NCI-H146 treated with DMSO at 0.1 percent for 48 hours (cell line): ENCODE results near the gene WNK1.

Source experiments
- DNase-seq: peaks from one replicate; lab custom pipeline; 2025; ENCODE audit not compliant: unreplicated experiment; lab: John Stamatoyannopoulos, UW

WNK1 gene

DNA sequence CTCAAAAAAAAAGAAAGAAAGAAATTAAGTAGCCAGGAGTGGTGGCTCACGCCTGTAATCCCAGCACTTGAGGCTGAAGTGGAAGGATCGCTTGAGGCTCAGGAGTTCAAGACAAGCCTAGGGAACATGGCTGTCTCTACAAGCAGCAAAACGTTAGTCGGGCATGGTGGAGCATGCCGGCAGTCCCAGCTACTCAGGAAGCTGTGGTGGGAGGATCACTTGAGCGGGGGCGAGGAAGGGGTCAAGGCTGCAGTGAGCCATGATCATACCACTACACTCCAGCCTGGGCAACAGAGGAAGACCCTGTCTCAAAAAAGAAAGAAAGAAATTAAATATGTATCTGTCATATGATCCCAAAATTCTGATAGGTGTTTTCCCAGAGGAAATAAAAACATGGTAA is 191.8 kb downstream of the WNK1 start:
- no peak for DNase-seq

DNA sequence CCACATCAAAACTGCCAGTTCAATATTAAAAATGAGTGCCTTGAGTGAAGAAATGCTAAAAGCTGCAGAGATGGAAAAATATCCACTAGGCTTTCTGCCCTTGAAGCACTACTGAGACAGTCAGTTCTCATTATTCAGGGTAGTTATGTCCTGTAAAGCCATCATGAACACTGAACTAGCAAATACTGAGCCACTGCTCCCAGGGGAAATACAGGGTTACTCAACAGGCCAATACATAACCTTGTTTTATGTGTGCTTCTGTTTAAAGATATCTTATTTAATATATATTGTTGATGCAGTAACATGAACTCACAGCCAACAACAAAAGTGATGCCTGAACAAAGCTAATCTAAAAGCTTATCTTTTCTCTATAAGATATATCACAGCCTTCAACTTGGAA is 193.8 kb downstream of the WNK1 start:
- DNase-seq: no peak

DNA sequence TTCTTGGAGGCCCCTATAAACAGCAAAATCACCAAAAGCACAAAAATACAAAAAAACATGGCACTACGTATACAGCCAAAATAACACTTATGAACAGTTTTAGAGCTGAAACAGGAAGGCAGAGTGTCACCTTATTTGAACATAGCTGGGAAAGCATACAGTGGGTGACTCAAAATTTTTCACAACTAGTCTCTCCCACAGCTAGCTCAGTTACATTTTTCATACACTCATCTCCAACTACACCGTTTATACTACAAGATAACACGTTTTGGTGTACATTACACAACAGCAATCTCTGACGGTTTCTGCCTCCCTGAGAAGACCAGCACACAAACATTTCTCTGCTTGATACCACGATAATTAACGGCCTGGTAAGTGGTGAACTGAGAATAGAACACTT is 194.3 kb downstream of the WNK1 start:
- DNase-seq: no peak

DNA sequence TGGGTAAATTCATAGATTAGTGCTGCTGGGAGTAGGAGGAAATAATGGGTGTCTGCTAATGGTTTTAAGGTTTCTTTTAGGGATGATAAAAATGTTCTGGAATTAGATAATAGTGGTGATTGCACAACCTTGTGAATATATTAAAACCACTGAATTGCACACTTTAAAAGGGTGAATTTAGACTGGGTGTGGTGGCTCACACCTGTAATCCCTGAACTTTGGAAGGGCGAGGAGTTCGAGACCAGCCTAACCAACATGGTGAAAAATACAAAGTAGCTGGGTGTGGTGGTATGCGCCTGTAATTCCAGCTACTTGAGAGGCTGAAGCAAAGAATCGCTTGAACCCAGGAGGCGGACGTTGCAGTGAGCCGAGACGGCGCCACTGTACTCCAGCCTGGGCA is 195.9 kb downstream of the WNK1 start:
- DNase-seq: no peak

DNA sequence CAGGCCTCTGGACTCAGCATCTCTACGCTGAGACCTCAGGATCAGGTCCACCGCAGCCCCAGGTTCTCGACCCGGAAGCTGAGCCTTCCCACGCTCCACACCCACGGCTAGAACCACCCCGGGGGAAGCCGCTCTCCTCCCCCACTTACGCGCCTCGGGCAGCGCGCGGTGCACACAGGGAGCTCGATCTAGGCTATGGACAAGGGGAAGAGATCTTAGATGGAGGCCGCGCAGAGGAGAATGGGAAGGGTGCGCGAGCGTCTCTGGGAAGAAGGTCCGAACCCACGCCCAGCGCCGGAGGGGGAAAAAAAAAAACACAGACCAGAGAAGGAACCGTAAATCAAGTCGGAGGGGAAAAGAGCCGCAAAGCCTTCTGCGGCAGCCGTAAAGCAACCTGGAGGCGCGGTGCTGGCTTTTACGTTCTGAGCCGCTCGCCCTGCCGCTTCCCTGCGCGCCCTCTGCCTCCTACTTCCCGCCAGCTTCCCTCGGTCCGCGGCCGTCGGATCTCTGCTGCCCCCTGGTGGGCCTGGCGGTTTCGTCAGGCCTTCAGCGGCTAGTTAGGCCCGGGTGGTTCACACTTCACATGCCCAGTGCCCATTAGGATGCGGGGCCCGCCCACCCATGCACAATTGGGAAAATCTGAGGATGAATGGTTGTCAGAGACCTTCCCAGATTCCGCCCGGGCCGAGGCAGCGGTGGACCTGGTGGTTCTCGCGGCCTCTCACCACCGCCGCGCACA is 197.2 kb downstream of the WNK1 start, which contains the start of gene RAD52:
TSS of gene RAD52 (minus strand) at position 242 of the 739 bp plus-strand sequence. CDS start 16,636 bp downstream, outside the sequence.
- peak; percentile 99 for DNase-seq

DNA sequence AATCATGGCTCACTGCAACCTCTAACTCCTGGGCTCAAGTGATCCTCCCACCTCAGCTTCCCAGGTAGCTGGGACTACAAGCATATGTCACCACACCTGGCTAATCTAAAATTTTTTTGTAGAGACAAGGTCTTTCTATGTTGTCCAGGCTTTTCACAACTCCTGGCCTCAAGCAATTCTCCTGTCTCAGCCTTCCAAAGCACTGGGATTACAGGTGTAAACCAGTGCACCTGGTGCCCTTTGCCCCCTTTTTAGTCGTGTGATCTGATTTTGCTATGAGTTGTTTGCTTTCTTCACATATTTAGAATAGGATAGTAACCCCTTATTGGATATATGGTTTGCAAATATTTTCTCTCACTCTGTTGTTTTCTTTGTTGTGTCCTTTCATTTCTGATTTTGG is 198.8 kb downstream of the WNK1 start:
- DNase-seq: peak; percentile 88

DNA sequence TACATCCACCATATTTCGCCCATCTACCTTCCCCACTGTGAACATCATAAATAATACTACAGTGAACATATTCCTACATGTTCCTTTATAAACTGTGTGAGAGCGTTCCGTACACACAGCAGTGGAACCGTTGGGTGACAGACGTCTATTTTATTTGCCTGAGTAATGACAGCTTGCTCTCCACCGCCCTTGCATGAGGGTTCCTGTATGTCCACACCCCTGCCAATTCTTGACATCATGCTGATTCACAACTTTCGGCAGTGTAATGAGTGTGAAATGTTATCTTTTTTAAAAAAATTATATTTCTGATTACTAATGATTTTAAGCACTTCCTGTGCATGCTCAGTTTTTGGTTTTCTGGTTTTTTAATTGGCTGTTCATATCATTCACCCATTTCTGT is 201.4 kb downstream of the WNK1 start:
- peak; percentile 71 for DNase-seq

DNA sequence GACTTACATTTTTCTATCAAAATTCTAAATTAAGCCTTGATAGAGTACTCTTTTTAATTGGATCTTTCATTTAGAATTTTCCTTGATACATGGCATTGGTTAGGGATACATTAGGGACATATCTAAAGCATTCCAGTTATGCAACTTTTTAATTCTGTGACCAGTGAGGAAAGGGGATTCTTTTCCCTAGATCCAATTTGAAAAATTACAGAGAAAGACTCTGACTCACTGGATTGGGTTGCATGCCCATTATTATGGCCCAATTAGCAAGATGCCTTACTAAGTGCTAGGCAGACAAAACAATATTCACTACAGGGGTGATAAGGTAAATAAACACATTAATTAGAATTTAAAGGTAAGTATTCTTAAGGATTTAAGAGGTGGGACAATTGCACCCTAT is 202.4 kb downstream of the WNK1 start:
- DNase-seq: no peak

DNA sequence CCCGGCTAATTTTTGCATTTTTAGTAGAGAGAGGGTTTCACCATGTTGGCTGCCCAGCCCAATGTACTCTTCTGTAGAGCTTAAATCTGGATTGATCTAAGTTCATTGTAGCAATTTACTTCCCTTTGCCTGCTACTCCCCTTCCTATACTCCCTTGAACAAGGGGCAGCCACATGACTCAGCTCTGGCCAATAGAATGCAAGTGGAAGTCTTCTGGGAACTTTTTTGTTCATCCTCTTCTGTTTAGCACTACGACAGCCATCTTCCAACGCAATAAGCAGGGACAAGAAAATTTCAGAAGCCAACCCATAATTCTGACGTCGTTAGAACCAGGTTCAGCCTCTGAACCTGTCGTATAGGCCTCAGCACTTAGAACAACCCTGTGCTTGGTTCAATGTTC is 203.6 kb downstream of the WNK1 start:
- no peak for DNase-seq

DNA sequence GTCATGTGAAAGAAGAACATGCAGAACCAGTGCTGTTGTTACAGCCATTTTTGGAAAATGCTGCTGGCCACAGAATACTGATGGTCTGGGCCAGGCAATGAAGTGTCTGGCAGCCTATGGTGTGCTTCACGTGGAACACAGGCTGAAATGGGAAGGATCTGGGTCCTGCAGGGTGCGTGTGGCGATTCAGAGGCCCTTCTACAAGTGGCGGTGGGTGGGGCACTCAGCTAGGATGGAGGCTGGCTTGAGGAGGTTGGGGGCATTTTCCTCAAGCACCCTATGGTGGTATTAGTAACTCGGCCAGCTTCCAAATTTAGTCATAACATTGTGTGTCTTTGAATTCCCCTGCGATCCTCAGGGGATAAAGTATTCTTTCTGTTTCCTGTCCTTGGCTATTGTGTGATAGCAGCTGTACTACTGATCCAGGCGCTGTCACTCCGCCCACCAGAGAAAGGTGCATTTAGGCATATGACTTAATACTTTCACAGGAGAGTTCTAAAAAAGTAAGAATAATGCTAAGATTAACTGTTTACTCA is 206.3 kb downstream of the WNK1 start:
- DNase-seq: no peak
